ENCODE results near the gene CLEC20A.

DNA sequence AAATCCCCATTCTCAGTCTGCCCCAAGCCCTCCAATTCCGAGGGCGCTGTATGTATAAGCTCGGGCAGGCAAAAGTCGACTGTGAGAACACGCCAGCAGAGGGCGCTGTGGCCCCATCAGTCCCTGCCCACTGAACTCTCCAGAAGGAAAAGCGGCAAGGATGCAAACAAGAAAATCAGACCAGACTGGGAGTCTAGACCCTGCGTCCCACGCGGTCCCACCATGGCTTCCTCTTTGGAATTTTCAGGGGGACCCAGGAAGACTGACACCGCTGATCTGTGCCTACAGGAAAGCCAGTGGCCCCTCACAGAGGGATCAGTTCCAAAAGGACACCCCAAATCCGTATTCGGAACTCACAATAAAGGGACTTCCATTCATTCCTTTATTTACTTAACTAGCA is 35.6 kb upstream of the CLEC20A start:
- TF ChIP-seq POLR2AphosphoS5 (IDR thresholded peaks at IDR 0.05; ENCODE audit: low read depth, low read length) (no peak), POLR2A (IDR thresholded peaks at IDR 0.05; ENCODE audit: low read depth, low read length) (no peak)

Data from GM12892 (cell line).